Measurements from ENCODE around the gene RAB35. TPM values are rescaled to one million over a fixed set of nuclear protein-coding genes. Genes with fewer than 3 reads are reported as not detected.
A peak's percentile ranks its signal among the peaks of the same experiment; 100 is the strongest.

RAB35 gene
- total and polyA plus RNA-seq, 9 of the 15 experiments (the other 6 are each of a cell fraction or from before 2014, with no cell fraction given): 0.65 to 76.3 (median 38.9) TPM

DNA sequence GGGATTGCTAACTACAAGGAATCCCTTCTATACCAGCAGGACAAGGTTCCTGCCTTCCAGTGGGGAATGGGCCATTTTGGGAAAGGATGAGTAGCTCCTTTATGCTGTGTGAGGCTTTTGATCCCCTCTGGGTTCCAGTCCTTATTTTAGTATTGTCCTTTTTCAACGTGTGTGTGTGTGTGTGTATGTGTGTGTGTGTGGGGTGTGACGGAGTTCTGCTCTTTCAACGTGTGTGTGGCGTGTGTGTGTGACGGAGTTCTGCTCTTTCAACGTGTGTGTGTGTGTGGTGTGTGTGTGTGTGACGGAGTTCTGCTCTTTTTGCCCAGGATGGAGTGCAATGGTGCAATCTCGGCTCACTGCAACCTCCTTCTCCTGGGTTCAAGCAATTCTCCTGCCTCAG, 27.4 kb downstream of the RAB35 start (continued):
- TF ChIP-seq SMAD2 (IDR thresholded peaks at IDR 0.05; ENCODE audit: low read depth, low read length) (no peak), NR2C1 (IDR thresholded peaks at IDR 0.05) (no peak), NR2C1 (tag; IDR thresholded peaks at IDR 0.05) (no peak), ZNF77 (CRISPR knock-in tag; IDR thresholded peaks at IDR 0.05) (no peak), CREB1 (IDR thresholded peaks at IDR 0.05) (peak; percentile 30; the same call in 1 of the 2 replicates), CREB1 (CRISPR knock-in tag; IDR thresholded peaks at IDR 0.05) (no peak), CAMTA2 (CRISPR knock-in tag; conservative IDR thresholded peaks at IDR 0.05) (no peak), ZNF79 (CRISPR knock-in tag; IDR thresholded peaks at IDR 0.05; ENCODE audit: low read depth) (no peak), KDM2B (CRISPR knock-in tag; IDR thresholded peaks at IDR 0.05) (no peak), MAZ (CRISPR knock-in tag; conservative IDR thresholded peaks at IDR 0.05 in 1 of 2, IDR thresholded peaks at IDR 0.05 in 1 of 2) (no peak), MAFF (IDR thresholded peaks at IDR 0.05; ENCODE audit: low read length) (no peak), SMARCA4 (IDR thresholded peaks at IDR 0.05) (no peak)
- TF ChIP-seq, protein P1, sequence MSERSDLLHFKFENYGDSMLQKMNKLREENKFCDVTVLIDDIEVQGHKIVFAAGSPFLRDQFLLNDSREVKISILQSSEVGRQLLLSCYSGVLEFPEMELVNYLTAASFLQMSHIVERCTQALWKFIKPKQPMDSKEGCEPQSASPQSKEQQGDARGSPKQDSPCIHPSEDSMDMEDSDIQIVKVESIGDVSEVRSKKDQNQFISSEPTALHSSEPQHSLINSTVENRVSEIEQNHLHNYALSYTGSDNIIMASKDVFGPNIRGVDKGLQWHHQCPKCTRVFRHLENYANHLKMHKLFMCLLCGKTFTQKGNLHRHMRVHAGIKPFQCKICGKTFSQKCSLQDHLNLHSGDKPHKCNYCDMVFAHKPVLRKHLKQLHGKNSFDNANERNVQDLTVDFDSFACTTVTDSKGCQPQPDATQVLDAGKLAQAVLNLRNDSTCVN (CRISPR knock-in tag; IDR thresholded peaks at IDR 0.05): 0 out of 2 replicates have a peak, but pooled peaks have one; percentile 51
